GM12878 (cell line): ENCODE measurements around the gene RIPOR3. TPM values are rescaled to one million over a fixed set of nuclear protein-coding genes. Genes with fewer than 3 reads are reported as not detected.

Experiments used
- ATAC-seq: fragments of 200-7000 bp; cut with Tn5 transposase; 3 replicates; pipeline ENCODE4 v1.9.1; 2020; ENCODE audit warnings: mild to moderate bottlenecking, moderate library complexity
- BruUV-seq: library from RNA; stranded (reverse); fragments of 400-500 nt; replicated peaks from 2 replicates; lab custom pipeline; 2021; lab: Mats Ljungman, UMichigan
- CTCF ChIA-PET: fragments of 300-600 bp; sonication (Branson Sonifier 250); formaldehyde crosslinking; extraction: SDS; loops from one replicate; lab custom pipeline; 2021; ENCODE audit warnings: inconsistent platforms; lab: Yijun Ruan, JAX
- POLR2A ChIA-PET: fragments of 350-600 bp; formaldehyde crosslinking; extraction: SDS; loops from one replicate; lab custom pipeline; 2021; ENCODE audit warnings: inconsistent platforms; lab: Charles Lee
- RAD21 ChIA-PET: fragments of 300-600 bp; sonication (Branson Sonifier 250); formaldehyde crosslinking; loops from one replicate; lab custom pipeline; 2023; ENCODE audit warnings: antibody characterized with exemption; ENCODE audit not compliant: unreplicated experiment; lab: Charles Lee
- SMC1A ChIA-PET: fragments of 300-600 bp; sonication (Branson Sonifier 250); formaldehyde crosslinking; loops from one replicate; lab custom pipeline; 2023; ENCODE audit not compliant: unreplicated experiment, uncharacterized antibody; lab: Charles Lee
- DNase-seq: peaks from one replicate; pipeline ENCODE4 v3.0.0-alpha.2; 2011; ENCODE audit warnings: low read depth, low spot score
- FAIRE-seq: peaks from 3 replicates; lab custom pipeline; 2011; peaks lifted over from hg19 to GRCh38; lab: Jason Lieb, UNC
- H2AFZ ChIP-seq: 2 replicates; pipeline ENCODE4 v1.6.0; 2011; ENCODE audit warnings: low read depth, low read length, control low read depth; ENCODE audit not compliant: control insufficient read depth
- H3K27ac ChIP-seq: 2 replicates; pipeline ENCODE4 v1.5.1; 2011; ENCODE audit warnings: control low read depth; ENCODE audit not compliant: control insufficient read depth, insufficient read depth
- H3K27me3 ChIP-seq, 2 experiments: replicated peaks in 1 of 2; 2 replicates each; pipeline versions ENCODE4 v1.6.0 to v1.6.1; 2011; ENCODE audit warnings: low read length in 1 of 2; ENCODE audit not compliant: control insufficient read depth in 2 of 2, insufficient read depth in 2 of 2
- H3K36me3 ChIP-seq, 2 experiments: 2 replicates each; pipeline ENCODE4 v1.5.1; 2011; ENCODE audit warnings: low read length in 1 of 2; ENCODE audit not compliant: control insufficient read depth in 2 of 2, insufficient read depth in 2 of 2
- H3K4me1 ChIP-seq: 2 replicates; pipeline ENCODE4 v1.6.1; 2011; ENCODE audit warnings: mild to moderate bottlenecking, low read length, moderate library complexity, mixed read lengths; ENCODE audit not compliant: control insufficient read depth, insufficient read depth
- H3K4me2 ChIP-seq: 2 replicates; pipeline ENCODE4 v1.6.0; 2011; ENCODE audit warnings: control low read depth; ENCODE audit not compliant: control insufficient read depth, insufficient read depth
- H3K4me3 ChIP-seq: fragments of 200-600 bp; sonication (generic); 2 replicates; pipeline ENCODE4 v1.5.1; 2016
- H3K79me2 ChIP-seq: 2 replicates; pipeline ENCODE4 v1.6.0; 2011; ENCODE audit warnings: low read length; ENCODE audit not compliant: control insufficient read depth, insufficient read depth
- H3K9ac ChIP-seq: 2 replicates; pipeline ENCODE4 v1.8.0; 2011; ENCODE audit warnings: low read length, control low read depth, mixed read lengths; ENCODE audit not compliant: control insufficient read depth, insufficient read depth
- H3K9me3 ChIP-seq: replicated peaks from 3 replicates; pipeline ENCODE4 v1.5.1; 2011; ENCODE audit warnings: mild to moderate bottlenecking, low read length; ENCODE audit not compliant: control insufficient read depth, insufficient read depth
- H4K20me1 ChIP-seq: 2 replicates; pipeline ENCODE4 v1.6.0; 2011; ENCODE audit not compliant: control insufficient read depth, insufficient read depth
- HDAC2 ChIP-seq: fragments of 200-600 bp; sonication (generic); IDR thresholded peaks from 2 replicates; pipeline ENCODE4 v1.6.1; 2017
- IKZF2 ChIP-seq, 2 experiments: fragments of 450-650 bp; IDR thresholded peaks; 2 replicates each; pipeline ENCODE4 v1.6.1; 2017; ENCODE audit warnings: mild to moderate bottlenecking in 2 of 2, moderate library complexity in 2 of 2
- KLF5 ChIP-seq: fragments of 450-650 bp; IDR thresholded peaks from 2 replicates; pipeline ENCODE4 v1.6.1; 2014; ENCODE audit warnings: mild to moderate bottlenecking; ENCODE audit not compliant: partially characterized antibody
- RAD21 ChIP-seq: IDR thresholded peaks from 2 replicates; pipeline ENCODE4 v1.6.1; 2011; ENCODE audit warnings: mild to moderate bottlenecking, low read depth, low read length, moderate library complexity; ENCODE audit not compliant: insufficient read depth
- RAD51 ChIP-seq: fragments of 450-650 bp; IDR thresholded peaks from 2 replicates; pipeline ENCODE4 v1.6.1; 2016; ENCODE audit warnings: moderate library complexity, mild to moderate bottlenecking, inconsistent platforms
- RB1 ChIP-seq: fragments of 450-650 bp; formaldehyde crosslinking; IDR thresholded peaks from 2 replicates; pipeline ENCODE4 v1.6.1; 2017; ENCODE audit warnings: mild to moderate bottlenecking, borderline replicate concordance
- ZNF384 ChIP-seq: IDR thresholded peaks from 2 replicates; pipeline ENCODE4 v1.6.1; 2012; ENCODE audit warnings: low read depth, mild to moderate bottlenecking, low read length, improper control_type of control experiment, borderline replicate concordance
- WGBS: methylation state at CpG from one replicate; pipeline ENCODE4 v1.1.6; 2016; ENCODE audit warnings: low lambda C conversion rate; ENCODE audit not compliant: insufficient replicate concordance, insufficient coverage; ENCODE audit errors: missing lambda C conversion rate; 5-methylcytosine and 5-hydroxymethylcytosine counted together
- in situ Hi-C: fragments of 300-500 bp; cut with MboI; formaldehyde crosslinking; loops from 9 replicates; pipeline ENCODE4 v1.14.3; 2018; ENCODE audit warnings: mixed read lengths
- intact Hi-C: fragments of 100-400 bp; cut with micrococcal nuclease; formaldehyde crosslinking; loops from one replicate; pipeline ENCODE4 v1.14.2; 2022; ENCODE audit not compliant: unreplicated experiment
- polyA plus RNA-seq, 11 experiments: library from polyadenylated mRNA; depleted of rRNA in 4 of 11; unstranded in 6 of 11; stranded (reverse) in 5 of 11; fragments of >200 nt; fragmentation: Nextera tagmentation in 4 of 11; fragmentation: Illumina TruSeq in 1 of 11; extraction: Ambion mirVana in 4 of 11; extraction: Trizol in 1 of 11; gene quantifications; 1 replicate in 1 of 11; 2 replicates in 10 of 11; pipeline versions ENCODE4 v1.2.1 to v1.2.3, GENCODE V29; 2011 to 2016; ENCODE audit warnings: inconsistent platforms in 2 of 11, missing spikeins in 2 of 11, low read depth in 1 of 11
- total RNA-seq, 4 experiments: library from RNA; depleted of rRNA in 3 of 4; stranded (reverse); fragments of >200 nt in 3 of 4; fragmentation: Illumina TruSeq in 1 of 4; extraction: Trizol in 1 of 4; gene quantifications; 2 replicates each; pipeline versions ENCODE4 v1.2.1 to v1.2.3, GENCODE V29; 2013 to 2021
- TF ChIP-seq, protein P1 (sequence below): IDR thresholded peaks from 2 replicates; pipeline ENCODE4 v1.6.1; 2012; ENCODE audit warnings: improper control_type of control experiment, low read depth, low read length; ENCODE audit not compliant: insufficient replicate concordance

The RIPOR3 gene
- total and polyA plus RNA-seq, 10 of the 15 experiments (the other 5 are each of a cell fraction or from before 2014, with no cell fraction given) = 0.04 to 0.55 (median 0.12) TPM; not detected in 6

GRCh38 chr20:50692552-50692933 is 1.2 kb upstream of the RIPOR3 start:
- RAD21 ChIA-PET = no interaction called here
- 4% methylated on average over 2 of the region's 2 CpGs for WGBS
- Histone ChIP-seq H3K36me3 (no peaks in the 10 kb centered on the region), H3K27me3 (peaks cover 3 to 8% of the 10 kb centered on the region in 2 experiments; a peak in 3 of 4 replicates), H3K9ac (no peak overlapping the region), H3K4me1 (no peaks in the 10 kb centered on the region), H3K4me3 (no peak overlapping the region), H2AFZ (no peak overlapping the region), H3K9me3 (no peaks in the 10 kb centered on the region), H3K4me2 (no peak overlapping the region), H3K79me2 (no peaks in the 10 kb centered on the region), H4K20me1 (no peaks in the 10 kb centered on the region), H3K27ac (no peak overlapping the region)
- FAIRE-seq (no peak), ATAC-seq (no peak), DNase-seq (no peak)
- TF ChIP-seq ZNF384 = no peak
- TF ChIP-seq RB1 = no peak
- TF ChIP-seq HDAC2 = no peak
- TF ChIP-seq KLF5 = no peak
- TF ChIP-seq IKZF2 (IDR thresholded peaks at IDR 0.05) = no peak
- TF ChIP-seq, protein P1, sequence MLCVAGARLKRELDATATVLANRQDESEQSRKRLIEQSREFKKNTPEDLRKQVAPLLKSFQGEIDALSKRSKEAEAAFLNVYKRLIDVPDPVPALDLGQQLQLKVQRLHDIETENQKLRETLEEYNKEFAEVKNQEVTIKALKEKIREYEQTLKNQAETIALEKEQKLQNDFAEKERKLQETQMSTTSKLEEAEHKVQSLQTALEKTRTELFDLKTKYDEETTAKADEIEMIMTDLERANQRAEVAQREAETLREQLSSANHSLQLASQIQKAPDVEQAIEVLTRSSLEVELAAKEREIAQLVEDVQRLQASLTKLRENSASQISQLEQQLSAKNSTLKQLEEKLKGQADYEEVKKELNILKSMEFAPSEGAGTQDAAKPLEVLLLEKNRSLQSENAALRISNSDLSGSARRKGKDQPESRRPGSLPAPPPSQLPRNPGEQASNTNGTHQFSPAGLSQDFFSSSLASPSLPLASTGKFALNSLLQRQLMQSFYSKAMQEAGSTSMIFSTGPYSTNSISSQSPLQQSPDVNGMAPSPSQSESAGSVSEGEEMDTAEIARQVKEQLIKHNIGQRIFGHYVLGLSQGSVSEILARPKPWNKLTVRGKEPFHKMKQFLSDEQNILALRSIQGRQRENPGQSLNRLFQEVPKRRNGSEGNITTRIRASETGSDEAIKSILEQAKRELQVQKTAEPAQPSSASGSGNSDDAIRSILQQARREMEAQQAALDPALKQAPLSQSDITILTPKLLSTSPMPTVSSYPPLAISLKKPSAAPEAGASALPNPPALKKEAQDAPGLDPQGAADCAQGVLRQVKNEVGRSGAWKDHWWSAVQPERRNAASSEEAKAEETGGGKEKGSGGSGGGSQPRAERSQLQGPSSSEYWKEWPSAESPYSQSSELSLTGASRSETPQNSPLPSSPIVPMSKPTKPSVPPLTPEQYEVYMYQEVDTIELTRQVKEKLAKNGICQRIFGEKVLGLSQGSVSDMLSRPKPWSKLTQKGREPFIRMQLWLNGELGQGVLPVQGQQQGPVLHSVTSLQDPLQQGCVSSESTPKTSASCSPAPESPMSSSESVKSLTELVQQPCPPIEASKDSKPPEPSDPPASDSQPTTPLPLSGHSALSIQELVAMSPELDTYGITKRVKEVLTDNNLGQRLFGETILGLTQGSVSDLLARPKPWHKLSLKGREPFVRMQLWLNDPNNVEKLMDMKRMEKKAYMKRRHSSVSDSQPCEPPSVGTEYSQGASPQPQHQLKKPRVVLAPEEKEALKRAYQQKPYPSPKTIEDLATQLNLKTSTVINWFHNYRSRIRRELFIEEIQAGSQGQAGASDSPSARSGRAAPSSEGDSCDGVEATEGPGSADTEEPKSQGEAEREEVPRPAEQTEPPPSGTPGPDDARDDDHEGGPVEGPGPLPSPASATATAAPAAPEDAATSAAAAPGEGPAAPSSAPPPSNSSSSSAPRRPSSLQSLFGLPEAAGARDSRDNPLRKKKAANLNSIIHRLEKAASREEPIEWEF = no peak
- no peak for TF ChIP-seq RAD21
- no peak for TF ChIP-seq RAD51
- in situ Hi-C loops = no loop called here
- no TSS peak for BruUV-seq
- POLR2A ChIA-PET = no interaction called here
- SMC1A ChIA-PET = no interaction called here
- CTCF ChIA-PET = no interaction called here
- intact Hi-C loops = no loop called here
